C4-2B (cell line): Measurements from ENCODE around the gene SOSTDC1.

Source experiments
- H3K27ac ChIP-seq: fragments of 450-650 bp; 2 replicates; pipeline ENCODE4 v1.5.1; 2017
- CTCF ChIP-seq: fragments of 450-650 bp; conservative IDR thresholded peaks from 2 replicates; pipeline ENCODE4 v1.5.1; 2017; ENCODE audit warnings: mild to moderate bottlenecking
- ZFX ChIP-seq: fragments of 450-650 bp; IDR thresholded peaks from 2 replicates; pipeline ENCODE4 v1.6.1; 2017

The SOSTDC1 gene

GRCh38 chr7:16423761-16424160 is 41.8 kb downstream of the SOSTDC1 start:
- no peak overlapping the region for H3K27ac ChIP-seq
- TF ChIP-seq ZFX = no peak
- TF ChIP-seq CTCF = no peak

GRCh38 chr7:16422917-16423316 is 42.6 kb downstream of the SOSTDC1 start:
- no peak overlapping the region for H3K27ac ChIP-seq
- TF ChIP-seq ZFX (no peak), CTCF (no peak)

GRCh38 chr7:16422103-16422435 is 43.5 kb downstream of the SOSTDC1 start:
- H3K27ac ChIP-seq = no peak overlapping the region

GRCh38 chr7:16421333-16422102 is 44.0 kb downstream of the SOSTDC1 start, which contains the start of gene CRPPA:
TSS of gene CRPPA (minus strand) at chr7:16421538. CDS start at chr7:16421322, 216 bp downstream.
- H3K27ac ChIP-seq = no peak within 1 kb of the TSS
- TF ChIP-seq ZFX = no peak
- no peak for TF ChIP-seq CTCF

More at GRCh38 chr7:16422103-16422435, 43.5 kb downstream of the SOSTDC1 start:
- no peak for TF ChIP-seq ZFX
- TF ChIP-seq CTCF = no peak

- no peak overlapping the region for H3K27ac ChIP-seq
- TF ChIP-seq ZFX (no peak), CTCF (no peak)
Observed at GRCh38 chr7:16420649-16421332, 44.7 kb downstream of the SOSTDC1 start.

- H3K27ac ChIP-seq = no peak overlapping the region
- no peak for TF ChIP-seq ZFX
- no peak for TF ChIP-seq CTCF
Observed at GRCh38 chr7:16420329-16420648, 45.2 kb downstream of the SOSTDC1 start.

- H3K27ac ChIP-seq = no peak overlapping the region
- TF ChIP-seq ZFX = no peak
- TF ChIP-seq CTCF = no peak
Observed at GRCh38 chr7:16419859-16420258, 45.7 kb downstream of the SOSTDC1 start.
